ENCODE measurements around the gene NUP93.
A peak's percentile ranks its signal among the peaks of the same experiment; 100 is the strongest.

Gene NUP93

DNA sequence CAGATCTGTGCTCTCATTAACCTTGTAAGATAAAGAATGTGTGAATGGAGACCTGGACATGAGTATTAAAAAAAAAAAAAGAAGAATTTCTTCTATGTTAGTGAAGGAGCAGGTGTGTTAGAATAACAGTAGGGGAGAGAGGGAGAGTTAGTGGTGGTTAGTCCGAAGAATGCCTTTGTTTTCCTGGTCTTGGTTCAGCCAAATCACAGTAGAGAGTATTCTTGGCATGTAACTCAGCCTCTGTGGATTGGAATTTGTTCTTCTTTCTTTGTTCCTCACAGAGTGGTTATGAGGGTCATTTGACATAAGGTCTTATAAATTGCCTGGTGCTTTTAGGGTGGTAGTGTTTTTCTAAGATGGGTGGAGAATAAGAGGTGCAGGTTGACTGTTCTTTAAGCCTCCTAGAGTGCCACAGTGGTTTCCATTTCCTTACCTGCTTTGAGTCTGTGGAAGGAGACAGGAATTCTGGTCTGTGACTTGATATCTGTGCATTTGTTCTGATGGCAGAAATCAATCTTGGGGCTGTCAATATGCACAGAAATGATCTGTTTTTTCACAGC, 17.6 kb downstream of the NUP93 start:
- ChIA-PET POLR2A (ENCODE audit: low non-redundant PET) (no interaction called here), CTCF (no interaction called here)
- TF ChIP-seq, protein P1, sequence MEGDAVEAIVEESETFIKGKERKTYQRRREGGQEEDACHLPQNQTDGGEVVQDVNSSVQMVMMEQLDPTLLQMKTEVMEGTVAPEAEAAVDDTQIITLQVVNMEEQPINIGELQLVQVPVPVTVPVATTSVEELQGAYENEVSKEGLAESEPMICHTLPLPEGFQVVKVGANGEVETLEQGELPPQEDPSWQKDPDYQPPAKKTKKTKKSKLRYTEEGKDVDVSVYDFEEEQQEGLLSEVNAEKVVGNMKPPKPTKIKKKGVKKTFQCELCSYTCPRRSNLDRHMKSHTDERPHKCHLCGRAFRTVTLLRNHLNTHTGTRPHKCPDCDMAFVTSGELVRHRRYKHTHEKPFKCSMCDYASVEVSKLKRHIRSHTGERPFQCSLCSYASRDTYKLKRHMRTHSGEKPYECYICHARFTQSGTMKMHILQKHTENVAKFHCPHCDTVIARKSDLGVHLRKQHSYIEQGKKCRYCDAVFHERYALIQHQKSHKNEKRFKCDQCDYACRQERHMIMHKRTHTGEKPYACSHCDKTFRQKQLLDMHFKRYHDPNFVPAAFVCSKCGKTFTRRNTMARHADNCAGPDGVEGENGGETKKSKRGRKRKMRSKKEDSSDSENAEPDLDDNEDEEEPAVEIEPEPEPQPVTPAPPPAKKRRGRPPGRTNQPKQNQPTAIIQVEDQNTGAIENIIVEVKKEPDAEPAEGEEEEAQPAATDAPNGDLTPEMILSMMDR (conservative IDR thresholded peaks at IDR 0.05; ENCODE audit: low read depth) = no peak
- H3K27ac ChIP-seq = no peak overlapping the region
- no peak for DNase-seq (ENCODE audit: low spot score)

DNA sequence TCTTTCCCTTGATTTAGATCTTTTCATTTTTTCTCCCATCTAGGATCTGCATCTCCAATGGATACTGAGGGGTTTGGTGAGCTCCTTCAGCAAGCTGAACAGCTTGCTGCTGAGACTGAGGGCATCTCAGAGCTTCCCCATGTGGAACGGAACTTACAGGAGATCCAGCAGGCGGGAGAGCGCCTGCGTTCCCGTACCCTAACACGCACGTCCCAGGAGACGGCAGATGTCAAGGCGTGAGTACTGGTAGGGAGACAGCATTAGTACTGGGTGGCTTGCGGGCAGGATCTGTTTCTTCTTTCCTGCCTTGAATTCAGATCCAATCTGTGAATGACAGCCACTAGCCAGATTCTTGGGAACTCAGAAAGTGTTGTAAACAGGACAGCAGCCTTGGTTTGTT, 18.3 kb downstream of the NUP93 start:
- H3K27ac ChIP-seq = no peak overlapping the region
- DNase-seq (ENCODE audit: low spot score) = no peak
- CTCF ChIA-PET = no interaction called here
- TF ChIP-seq, protein P1 (conservative IDR thresholded peaks at IDR 0.05; ENCODE audit: low read depth) = no peak
- POLR2A ChIA-PET (ENCODE audit: low non-redundant PET) = no interaction called here

GRCh38 chr16:56748826-56749225, 18.9 kb downstream of the NUP93 start:
- TF ChIP-seq, protein P1 (conservative IDR thresholded peaks at IDR 0.05; ENCODE audit: low read depth) = no peak
- no peak overlapping the region for H3K27ac ChIP-seq
- CTCF ChIA-PET = no interaction called here
- DNase-seq (ENCODE audit: low spot score) = no peak
- POLR2A ChIA-PET (ENCODE audit: low non-redundant PET) = no interaction called here

GRCh38 chr16:56749672-56750491, 20.0 kb downstream of the NUP93 start:
- H3K27ac ChIP-seq = peak overlapping the region; percentile 37; the same call in 1 of the 2 replicates
- TF ChIP-seq, protein P1 (conservative IDR thresholded peaks at IDR 0.05; ENCODE audit: low read depth) = no peak
- DNase-seq (ENCODE audit: low spot score) = no peak
- CTCF ChIA-PET = interaction anchor here (0.6 kb wide), 1 partner anchor 1203 kb away, joined by 3 read pairs; no protein-coding TSS in a partner anchor
- POLR2A ChIA-PET (ENCODE audit: low non-redundant PET) = no interaction called here

DNA sequence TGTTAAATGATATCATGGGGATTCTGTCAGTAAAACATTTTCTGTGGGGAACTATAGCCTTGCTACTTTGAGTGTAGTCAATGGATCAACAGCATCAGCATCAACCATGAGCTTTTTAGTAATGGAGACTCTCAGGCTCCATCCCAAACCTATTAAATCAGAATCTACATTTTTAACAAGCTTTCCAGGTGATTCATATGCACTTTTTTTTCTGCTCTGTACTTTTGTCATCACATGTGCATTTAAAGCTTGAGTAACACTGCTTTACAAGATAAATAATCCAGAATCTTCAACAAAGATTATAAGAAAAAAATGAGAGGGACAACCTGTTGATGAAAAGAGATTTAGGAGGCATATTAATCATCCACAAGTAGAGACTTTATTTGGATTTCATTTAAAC, 23.5 kb downstream of the NUP93 start:
- DNase-seq (ENCODE audit: low spot score) = peak; percentile 8
- ChIA-PET CTCF (interaction anchor here (0.6 kb wide), 1 partner anchor 382 kb away, joined by 3 read pairs; no protein-coding TSS in a partner anchor), POLR2A (ENCODE audit: low non-redundant PET) (no interaction called here)
- no peak overlapping the region for H3K27ac ChIP-seq
- TF ChIP-seq, protein P1 (conservative IDR thresholded peaks at IDR 0.05; ENCODE audit: low read depth) = no peak

DNA sequence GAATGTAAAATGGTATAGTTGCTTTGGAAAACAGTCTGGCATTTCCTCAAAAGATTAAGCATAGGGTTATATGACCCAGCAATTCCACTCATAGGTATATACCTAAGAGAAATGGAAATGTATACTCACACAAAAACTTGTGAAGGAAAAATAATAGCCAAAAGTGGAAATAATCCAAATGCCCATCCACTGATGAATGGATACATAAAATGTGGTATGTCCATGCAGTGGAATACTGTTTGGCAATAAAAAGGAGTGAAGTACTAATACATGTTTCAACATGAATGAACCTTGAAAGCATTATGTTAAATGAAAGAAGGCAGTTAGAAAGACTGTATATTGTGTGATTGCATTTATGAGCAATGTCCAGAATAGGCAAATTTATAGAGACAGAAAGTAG, 25.1 kb downstream of the NUP93 start:
- POLR2A ChIA-PET (ENCODE audit: low non-redundant PET) = no interaction called here
- H3K27ac ChIP-seq = no peak overlapping the region
- no peak for DNase-seq (ENCODE audit: low spot score)
- TF ChIP-seq, protein P1 (conservative IDR thresholded peaks at IDR 0.05; ENCODE audit: low read depth) = no peak
- CTCF ChIA-PET = interaction anchor here (0.6 kb wide), 1 partner anchor 149 kb away, joined by 3 read pairs; no protein-coding TSS in a partner anchor

Data from RWPE1 (cell line).